ENCODE data around the gene ABHD2.

The ABHD2 gene

DNA sequence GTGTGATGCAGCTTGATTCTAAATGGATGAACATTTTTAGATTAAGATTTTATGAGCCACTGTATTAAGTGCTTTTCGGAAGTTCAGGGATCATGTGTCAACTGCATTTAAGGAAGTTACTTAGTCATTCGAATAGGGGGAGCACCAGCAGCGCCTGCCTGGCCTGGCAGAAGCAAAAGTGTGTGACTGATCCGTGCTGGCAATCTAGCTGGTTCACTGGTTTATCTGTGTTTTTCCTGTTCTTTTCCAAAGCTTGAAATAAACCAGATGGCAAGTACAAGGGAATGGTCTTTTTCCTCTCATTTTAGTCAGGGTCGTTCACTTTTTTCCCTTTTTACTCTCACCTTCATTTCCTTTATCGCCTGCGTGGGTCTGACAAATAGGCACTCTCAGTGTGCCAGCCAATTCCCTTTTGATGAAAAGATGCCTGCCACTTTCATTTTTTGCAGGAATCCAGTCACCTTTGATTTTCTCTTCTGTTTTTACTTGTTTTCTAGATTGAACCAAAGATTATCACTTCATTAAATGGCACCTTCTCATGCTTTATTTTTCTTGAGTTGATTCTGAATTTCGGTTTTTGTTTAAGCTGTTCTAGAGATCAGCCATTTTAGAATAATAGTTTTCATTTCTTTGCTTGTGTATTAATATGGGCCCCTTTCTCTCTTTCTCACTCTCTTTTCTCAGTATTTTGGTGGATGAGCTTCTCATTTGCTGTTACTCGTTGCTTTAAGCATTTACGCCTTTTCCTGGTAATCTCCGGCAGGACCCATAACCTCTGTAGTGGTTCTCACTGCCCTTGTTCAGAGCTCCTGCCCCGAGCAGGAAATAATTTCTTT is 2.8 kb downstream of the ABHD2 start:
- peak; percentile 82 for DNase-seq (ENCODE audit: low read depth)

DNA sequence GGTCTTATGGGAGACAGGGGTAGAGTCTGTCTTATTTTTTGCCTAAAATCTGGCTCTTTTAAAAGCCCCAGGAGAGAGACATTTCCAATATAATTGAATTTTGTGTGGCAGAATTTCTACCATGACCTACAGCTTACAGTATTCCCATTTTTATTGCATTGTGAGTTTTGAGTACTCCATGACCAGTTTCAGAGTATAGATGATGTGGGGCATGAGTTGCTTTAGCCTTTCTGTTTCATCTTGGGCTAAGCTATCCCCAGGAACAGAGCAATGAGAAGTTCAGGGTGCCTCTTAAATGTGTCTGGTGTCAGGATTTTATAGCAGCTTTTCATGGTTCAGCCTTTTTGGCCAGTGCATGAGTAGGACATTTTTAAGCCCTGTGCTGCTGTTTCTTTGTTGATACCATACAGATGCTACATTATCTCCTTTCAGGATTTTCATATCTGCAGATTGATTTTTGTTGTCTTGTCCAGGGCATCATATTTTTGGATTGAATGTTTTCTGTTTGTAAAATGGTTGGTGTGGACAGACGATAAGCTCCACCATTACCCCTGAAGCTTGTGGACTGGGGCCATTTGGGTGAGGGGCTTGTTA is 3.5 kb downstream of the ABHD2 start:
- TF ChIP-seq, protein P1, sequence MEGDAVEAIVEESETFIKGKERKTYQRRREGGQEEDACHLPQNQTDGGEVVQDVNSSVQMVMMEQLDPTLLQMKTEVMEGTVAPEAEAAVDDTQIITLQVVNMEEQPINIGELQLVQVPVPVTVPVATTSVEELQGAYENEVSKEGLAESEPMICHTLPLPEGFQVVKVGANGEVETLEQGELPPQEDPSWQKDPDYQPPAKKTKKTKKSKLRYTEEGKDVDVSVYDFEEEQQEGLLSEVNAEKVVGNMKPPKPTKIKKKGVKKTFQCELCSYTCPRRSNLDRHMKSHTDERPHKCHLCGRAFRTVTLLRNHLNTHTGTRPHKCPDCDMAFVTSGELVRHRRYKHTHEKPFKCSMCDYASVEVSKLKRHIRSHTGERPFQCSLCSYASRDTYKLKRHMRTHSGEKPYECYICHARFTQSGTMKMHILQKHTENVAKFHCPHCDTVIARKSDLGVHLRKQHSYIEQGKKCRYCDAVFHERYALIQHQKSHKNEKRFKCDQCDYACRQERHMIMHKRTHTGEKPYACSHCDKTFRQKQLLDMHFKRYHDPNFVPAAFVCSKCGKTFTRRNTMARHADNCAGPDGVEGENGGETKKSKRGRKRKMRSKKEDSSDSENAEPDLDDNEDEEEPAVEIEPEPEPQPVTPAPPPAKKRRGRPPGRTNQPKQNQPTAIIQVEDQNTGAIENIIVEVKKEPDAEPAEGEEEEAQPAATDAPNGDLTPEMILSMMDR (IDR thresholded peaks at IDR 0.05; ENCODE audit: insufficient read depth, low read depth, low read length, missing control alignments): no peak
- DNase-seq (ENCODE audit: low read depth): no peak
- no peak overlapping the region for H3K4me3 ChIP-seq (ENCODE audit: low read length)

More for the DNA sequence above, 2.8 kb downstream of the ABHD2 start:
- TF ChIP-seq, protein P1 (IDR thresholded peaks at IDR 0.05; ENCODE audit: insufficient read depth, low read depth, low read length, missing control alignments): peak; percentile 3
- no peak overlapping the region for H3K4me3 ChIP-seq (ENCODE audit: low read length)

DNA sequence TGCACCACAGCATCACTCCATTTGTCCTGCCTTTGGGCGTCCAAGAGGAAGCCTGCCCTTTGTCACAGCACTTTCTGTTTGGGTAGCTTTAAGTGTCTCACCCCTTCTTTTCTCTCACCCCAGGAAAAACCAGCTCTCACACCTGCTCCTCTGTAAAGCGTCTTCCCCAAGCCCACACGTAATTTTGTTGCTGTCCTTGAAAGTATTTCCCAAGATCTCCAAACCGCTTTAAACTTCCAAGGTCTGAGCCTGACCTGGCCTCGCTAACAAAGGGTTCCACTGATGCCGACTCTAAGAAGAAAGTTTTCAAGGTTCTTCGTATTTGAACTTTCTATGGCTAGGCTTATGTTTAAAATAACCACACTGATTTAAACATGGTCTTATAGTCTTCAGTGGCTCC is 5.3 kb downstream of the ABHD2 start:
- no peak overlapping the region for H3K4me3 ChIP-seq (ENCODE audit: low read length)
- TF ChIP-seq, protein P1 (IDR thresholded peaks at IDR 0.05; ENCODE audit: insufficient read depth, low read depth, low read length, missing control alignments): no peak
- no peak for DNase-seq (ENCODE audit: low read depth)

DNA sequence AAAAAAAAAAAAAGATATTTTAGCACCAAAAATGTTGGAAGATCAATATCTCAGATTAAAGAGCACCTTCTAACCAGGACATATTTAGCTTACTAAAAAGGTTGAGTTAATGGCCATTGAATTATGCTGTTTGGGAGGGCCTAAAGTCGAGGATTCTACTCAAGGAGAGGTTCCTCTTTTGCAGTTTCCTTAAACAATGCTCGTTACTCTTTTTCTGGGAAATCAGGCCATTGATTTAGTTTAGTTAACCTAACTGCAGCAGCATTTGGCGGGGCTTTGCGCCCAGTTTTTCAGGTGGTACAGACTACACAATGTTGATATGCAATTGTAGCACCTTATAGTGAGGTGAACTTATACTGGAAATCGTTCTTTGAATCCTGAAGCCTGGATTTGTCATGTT is 6.8 kb downstream of the ABHD2 start:
- no peak overlapping the region for H3K4me3 ChIP-seq (ENCODE audit: low read length)
- TF ChIP-seq, protein P1 (IDR thresholded peaks at IDR 0.05; ENCODE audit: insufficient read depth, low read depth, low read length, missing control alignments): no peak
- no peak for DNase-seq (ENCODE audit: low read depth)

DNA sequence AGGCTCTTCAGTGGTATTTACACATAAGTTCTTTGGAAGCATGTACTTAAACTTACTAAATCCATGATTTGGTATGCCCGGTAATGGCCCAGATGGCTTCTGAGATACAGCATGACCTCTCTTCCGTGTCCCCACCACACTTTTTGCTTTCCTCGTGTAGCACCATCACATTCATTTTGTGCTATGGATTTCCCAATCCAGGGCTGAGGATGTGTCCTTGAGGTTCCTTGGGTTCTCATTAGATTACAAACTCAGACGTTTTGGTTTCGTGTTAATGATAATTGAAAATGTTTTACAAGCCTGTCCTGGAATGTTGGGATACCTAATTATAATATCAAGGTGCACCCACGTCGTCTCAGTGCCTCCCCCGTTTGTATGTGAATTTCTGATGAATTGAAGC is 7.3 kb downstream of the ABHD2 start:
- TF ChIP-seq, protein P1 (IDR thresholded peaks at IDR 0.05; ENCODE audit: insufficient read depth, low read depth, low read length, missing control alignments): no peak

DNA sequence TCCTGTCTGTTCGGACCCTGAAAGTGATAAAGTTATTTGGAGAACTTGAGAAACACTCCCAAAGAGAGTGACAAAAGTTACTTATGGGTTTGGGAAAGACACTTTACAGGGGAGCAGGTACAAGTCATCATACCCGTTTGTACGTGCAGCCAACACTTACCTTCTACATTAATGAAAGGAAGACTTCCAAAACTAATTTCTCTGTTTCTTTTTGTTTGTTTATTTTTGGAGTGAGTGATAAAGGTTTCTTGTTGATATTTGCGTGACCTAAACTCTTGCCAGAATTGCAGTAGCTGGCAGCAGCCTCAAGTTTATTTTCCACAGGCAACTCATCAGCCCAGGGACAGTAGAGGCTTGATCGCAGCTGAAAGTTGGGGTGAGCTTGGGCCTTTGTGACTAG is 8.4 kb downstream of the ABHD2 start:
- TF ChIP-seq, protein P1 (IDR thresholded peaks at IDR 0.05; ENCODE audit: insufficient read depth, low read depth, low read length, missing control alignments): no peak
- no peak for DNase-seq (ENCODE audit: low read depth)
- no peak overlapping the region for H3K4me3 ChIP-seq (ENCODE audit: low read length)

More for the DNA sequence above, 7.3 kb downstream of the ABHD2 start:
- H3K4me3 ChIP-seq (ENCODE audit: low read length): no peak overlapping the region
- no peak for DNase-seq (ENCODE audit: low read depth)
